Keratinocyte (primary cell): Measurements from ENCODE around the gene WDR5. TPM values are rescaled to one million over a fixed set of nuclear protein-coding genes. Genes with fewer than 3 reads are reported as not detected.
"Not testable (repeated sequence)": the region's sequence is repeated elsewhere in the genome, so short reads cannot be mapped to it uniquely, and the experiment has no call there.

Source experiments
- DNase-seq: peaks from one replicate; pipeline ENCODE4 v3.0.0-alpha.2; 2011; ENCODE audit warnings: low read depth, missing footprints, low spot score
- FAIRE-seq: peaks from 2 replicates; lab custom pipeline; 2011; peaks lifted over from hg19 to GRCh38; lab: Jason Lieb, UNC
- H2AFZ ChIP-seq: 2 replicates; pipeline ENCODE4 v1.6.0; 2012; ENCODE audit warnings: low read length, control low read depth, inconsistent platforms; ENCODE audit not compliant: control insufficient read depth
- H3K27ac ChIP-seq: 2 replicates; pipeline ENCODE4 v1.5.1; 2011; ENCODE audit warnings: low read length; ENCODE audit not compliant: control insufficient read depth, insufficient read depth
- H3K27me3 ChIP-seq: 3 replicates; pipeline ENCODE4 v1.6.0; 2011; ENCODE audit warnings: low read length; ENCODE audit not compliant: control insufficient read depth, insufficient read depth; ENCODE audit errors: extremely low read depth
- H3K36me3 ChIP-seq, 2 experiments: 2 replicates in 1 of 2; 3 replicates in 1 of 2; pipeline ENCODE4 v1.5.1; 2011; ENCODE audit warnings: low read length in 2 of 2, mild to moderate bottlenecking in 1 of 2; ENCODE audit not compliant: control insufficient read depth in 2 of 2, insufficient read depth in 2 of 2; ENCODE audit errors: extremely low read depth in 1 of 2
- H3K4me1 ChIP-seq: 3 replicates; pipeline ENCODE4 v1.5.1; 2011; ENCODE audit warnings: low read length; ENCODE audit not compliant: control insufficient read depth, insufficient read depth; ENCODE audit errors: extremely low read depth
- H3K4me2 ChIP-seq: 3 replicates; pipeline ENCODE4 v1.6.0; 2011; ENCODE audit warnings: low read depth, low read length; ENCODE audit not compliant: control insufficient read depth, insufficient read depth; ENCODE audit errors: extremely low read depth
- H3K4me3 ChIP-seq, 3 experiments: fragments of 200-600 bp in 1 of 3; sonication (generic) in 1 of 3; 2 replicates in 2 of 3; 3 replicates in 1 of 3; pipeline ENCODE4 v1.5.1; 2011 to 2016; ENCODE audit warnings: low read length in 3 of 3, mild to moderate bottlenecking in 3 of 3, control low read depth in 2 of 3, inconsistent platforms in 1 of 3, low read depth in 1 of 3, mixed read lengths in 1 of 3, mixed run types in 1 of 3, moderate library complexity in 1 of 3; ENCODE audit not compliant: control insufficient read depth in 2 of 3, insufficient read depth in 2 of 3; ENCODE audit errors: extremely low read depth in 1 of 3
- H3K79me2 ChIP-seq: 2 replicates; pipeline ENCODE4 v1.6.0; 2012; ENCODE audit warnings: low read length; ENCODE audit not compliant: control insufficient read depth, insufficient read depth
- H3K9ac ChIP-seq: 3 replicates; pipeline ENCODE4 v1.6.0; 2011; ENCODE audit warnings: low read length; ENCODE audit not compliant: control insufficient read depth, insufficient read depth; ENCODE audit errors: extremely low read depth
- H3K9me1 ChIP-seq: 3 replicates; pipeline ENCODE4 v1.6.0; 2011; ENCODE audit warnings: low read length; ENCODE audit not compliant: control insufficient read depth, insufficient read depth; ENCODE audit errors: extremely low read depth
- H3K9me3 ChIP-seq: 2 replicates; pipeline ENCODE4 v1.5.1; 2012; ENCODE audit warnings: low read depth, low read length; ENCODE audit not compliant: control insufficient read depth
- H4K20me1 ChIP-seq: 3 replicates; pipeline ENCODE4 v1.6.0; 2011; ENCODE audit warnings: low read length; ENCODE audit not compliant: control insufficient read depth, insufficient read depth; ENCODE audit errors: extremely low read depth
- EZH2 ChIP-seq: IDR thresholded peaks from one replicate; pipeline ENCODE4 v1.6.1; 2012; ENCODE audit warnings: inconsistent platforms, mild to moderate bottlenecking, low read length, moderate library complexity
- dilution Hi-C: fragments of 300-500 bp; cut with MboI; formaldehyde crosslinking; loops from one replicate; pipeline ENCODE4 v1.7.0; 2020; ENCODE audit warnings: low sequenced_read_pairs; ENCODE audit not compliant: extremely low pct_ligation_motif_present
- polyA plus RNA-seq, 5 experiments: library from polyadenylated mRNA; depleted of rRNA in 3 of 5; stranded (reverse) in 3 of 5; stranded (forward) in 1 of 5; unstranded in 1 of 5; fragments of >200 nt; gene quantifications; 1 replicate in 1 of 5; 2 replicates in 3 of 5; 3 replicates in 1 of 5; pipeline versions ENCODE4 v1.2.1 to v1.2.3, GENCODE V29; 2011 to 2012; ENCODE audit warnings: missing spikeins in 2 of 5, low read depth in 1 of 5, low replicate concordance in 1 of 5
- TF ChIP-seq, protein P1 (sequence below), 3 experiments: IDR thresholded peaks in 1 of 3; conservative IDR thresholded peaks in 1 of 3; optimal IDR thresholded peaks in 1 of 3; 2 replicates in 2 of 3; 3 replicates in 1 of 3; pipeline versions ENCODE3 to v1.5.1; 2011; ENCODE audit warnings: low read length in 3 of 3, mild to moderate bottlenecking in 3 of 3, moderate library complexity in 2 of 3, control low read depth in 1 of 3, inconsistent platforms in 1 of 3; ENCODE audit not compliant: insufficient read depth in 2 of 3; ENCODE audit errors: extremely low read depth in 1 of 3

The WDR5 gene
- polyA plus RNA-seq, 1 donor (not counting 4 experiments of a cell fraction or from before 2014, with no cell fraction given) = 31.2 TPM

DNA sequence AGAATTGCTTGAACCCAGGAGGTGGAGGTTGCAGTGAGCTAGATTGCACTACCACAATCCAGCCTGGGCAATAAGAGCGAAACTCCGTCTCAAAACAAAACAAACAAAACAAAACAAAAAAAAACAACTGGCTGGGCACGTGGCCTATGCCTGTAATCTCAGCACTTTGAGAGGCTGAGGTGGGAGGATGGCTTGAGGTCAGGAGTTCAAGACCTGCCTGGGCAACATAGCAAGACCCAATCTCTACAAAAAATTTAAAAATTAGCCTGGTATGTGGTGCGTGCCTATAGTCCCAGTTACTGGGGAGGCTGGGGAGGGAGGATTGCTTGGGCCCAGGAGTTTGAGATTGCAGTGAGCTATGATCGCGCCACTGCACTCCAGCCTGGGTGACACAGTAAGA, 23.3 kb upstream of the WDR5 start:
- Histone ChIP-seq H3K9me3 (no peaks in the 10 kb centered on the region), H3K4me1 (no peaks in the 10 kb centered on the region), H3K9ac (no peak overlapping the region), H3K4me3 (no peak overlapping the region), H3K4me2 (no peak overlapping the region), H2AFZ (no peak overlapping the region), H4K20me1 (no peaks in the 10 kb centered on the region), H3K36me3 (no peaks in the 10 kb centered on the region), H3K79me2 (no peaks in the 10 kb centered on the region), H3K27ac (no peak overlapping the region), H3K9me1 (no peaks in the 10 kb centered on the region), H3K27me3 (no peaks in the 10 kb centered on the region)
- no peak for DNase-seq
- dilution Hi-C loops = no loop called here
- TF ChIP-seq, protein P1, sequence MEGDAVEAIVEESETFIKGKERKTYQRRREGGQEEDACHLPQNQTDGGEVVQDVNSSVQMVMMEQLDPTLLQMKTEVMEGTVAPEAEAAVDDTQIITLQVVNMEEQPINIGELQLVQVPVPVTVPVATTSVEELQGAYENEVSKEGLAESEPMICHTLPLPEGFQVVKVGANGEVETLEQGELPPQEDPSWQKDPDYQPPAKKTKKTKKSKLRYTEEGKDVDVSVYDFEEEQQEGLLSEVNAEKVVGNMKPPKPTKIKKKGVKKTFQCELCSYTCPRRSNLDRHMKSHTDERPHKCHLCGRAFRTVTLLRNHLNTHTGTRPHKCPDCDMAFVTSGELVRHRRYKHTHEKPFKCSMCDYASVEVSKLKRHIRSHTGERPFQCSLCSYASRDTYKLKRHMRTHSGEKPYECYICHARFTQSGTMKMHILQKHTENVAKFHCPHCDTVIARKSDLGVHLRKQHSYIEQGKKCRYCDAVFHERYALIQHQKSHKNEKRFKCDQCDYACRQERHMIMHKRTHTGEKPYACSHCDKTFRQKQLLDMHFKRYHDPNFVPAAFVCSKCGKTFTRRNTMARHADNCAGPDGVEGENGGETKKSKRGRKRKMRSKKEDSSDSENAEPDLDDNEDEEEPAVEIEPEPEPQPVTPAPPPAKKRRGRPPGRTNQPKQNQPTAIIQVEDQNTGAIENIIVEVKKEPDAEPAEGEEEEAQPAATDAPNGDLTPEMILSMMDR (optimal IDR thresholded peaks at IDR 0.05 in 1 of 3, IDR thresholded peaks at IDR 0.05 in 1 of 3, conservative IDR thresholded peaks at IDR 0.05 in 1 of 3; ENCODE audit: extremely low read depth in 1 of 3, insufficient read depth in 2 of 3, low read length in 3 of 3) = no peak
- no peak for TF ChIP-seq EZH2
- no peak for FAIRE-seq

DNA sequence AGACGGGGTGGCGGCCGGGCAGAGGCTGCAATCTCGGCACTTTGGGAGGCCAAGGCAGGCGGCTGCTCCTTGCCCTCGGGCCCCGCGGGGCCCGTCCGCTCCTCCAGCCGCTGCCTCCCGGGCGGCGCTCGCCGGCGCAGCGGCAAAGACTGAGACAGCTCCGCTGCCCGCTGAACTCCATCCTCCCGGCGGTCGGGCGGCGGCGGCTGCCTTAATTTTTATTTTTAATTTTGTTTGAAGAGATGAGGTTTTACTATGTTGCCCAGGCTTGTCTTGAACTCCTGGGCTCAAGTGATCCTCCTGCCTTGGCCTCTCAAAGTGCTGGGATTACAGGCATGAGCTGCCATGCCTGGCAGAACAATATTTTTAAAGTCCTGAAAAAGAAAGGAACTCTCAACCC, 16.9 kb upstream of the WDR5 start:
- H2AFZ ChIP-seq, H4K20me1 ChIP-seq, DNase-seq, H3K27me3 ChIP-seq, dilution Hi-C loops, H3K79me2 ChIP-seq, FAIRE-seq, H3K27ac ChIP-seq, H3K36me3 ChIP-seq, H3K4me3 ChIP-seq, H3K9me1 ChIP-seq, H3K9ac ChIP-seq, H3K4me2 ChIP-seq, H3K4me1 ChIP-seq, H3K9me3 ChIP-seq: not testable (repeated sequence)

DNA sequence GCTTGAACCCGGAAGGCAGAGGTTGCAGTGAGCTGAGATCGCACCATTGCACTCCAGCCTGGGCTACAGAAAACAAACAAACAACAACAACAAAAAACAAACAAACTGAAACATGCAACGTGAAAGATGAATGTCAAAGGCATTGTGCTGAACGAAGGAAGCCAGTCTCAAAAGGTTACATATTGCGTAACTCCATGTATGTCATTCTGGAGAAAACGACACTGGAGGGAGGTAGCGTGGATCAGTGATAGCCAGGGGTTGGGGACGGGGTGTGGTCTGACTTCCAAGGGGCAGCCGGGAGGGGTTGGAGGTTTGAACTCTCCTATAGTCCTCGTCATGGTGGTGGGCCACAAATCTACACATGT, 12.1 kb upstream of the WDR5 start:
- no peak for FAIRE-seq

More for the DNA sequence above, 12.1 kb upstream of the WDR5 start:
- H3K9ac ChIP-seq = no peak overlapping the region
- dilution Hi-C loops = no loop called here
- TF ChIP-seq EZH2 = no peak
- TF ChIP-seq, protein P1 (optimal IDR thresholded peaks at IDR 0.05 in 1 of 3, IDR thresholded peaks at IDR 0.05 in 1 of 3, conservative IDR thresholded peaks at IDR 0.05 in 1 of 3; ENCODE audit: extremely low read depth in 1 of 3, insufficient read depth in 2 of 3, low read length in 3 of 3) = no peak
- H3K9me3 ChIP-seq = no peaks in the 10 kb centered on the region
- H3K4me1 ChIP-seq = no peaks in the 10 kb centered on the region
- no peaks in the 10 kb centered on the region for H4K20me1 ChIP-seq
- no peaks in the 10 kb centered on the region for H3K36me3 ChIP-seq
- H3K79me2 ChIP-seq = no peaks in the 10 kb centered on the region
- no peak overlapping the region for H3K4me3 ChIP-seq
- H3K27me3 ChIP-seq = no peaks in the 10 kb centered on the region
- no peaks in the 10 kb centered on the region for H3K9me1 ChIP-seq
- no peak overlapping the region for H2AFZ ChIP-seq
- H3K27ac ChIP-seq = no peak overlapping the region
- no peak overlapping the region for H3K4me2 ChIP-seq
- no peak for DNase-seq
